GM19463 (cell line): ENCODE results near the gene ZNF790.
A peak's percentile ranks its signal among the peaks of the same experiment; 100 is the strongest.

Experiments used
- ATAC-seq: cut with Tn5 transposase; IDR thresholded peaks from one replicate; pipeline ENCODE4 v1.9.1; 2021; ENCODE audit warnings: mild to moderate bottlenecking, moderate library complexity; ENCODE audit not compliant: unreplicated experiment

Gene ZNF790

GRCh38 chr19:36772311-36773222, 65.6 kb downstream of the ZNF790 start, which contains the start of gene ZNF850:
Gene ZNF850, minus strand, starts transcription at chr19:36772807. Its CDS starts 10,201 bp downstream, at chr19:36762606.
- peak; percentile 91 for ATAC-seq

GRCh38 chr19:36771261-36772231, 66.6 kb downstream of the ZNF790 start:
- ATAC-seq, result no peak
